ENCODE data around the gene ULK1.

Gene ULK1

GRCh38 chr12:131941116-131941986 is 46.9 kb downstream of the ULK1 start:
- POLR2A ChIA-PET, result no interaction called here
- no peak overlapping the region for H3K4me3 ChIP-seq (ENCODE audit: low read depth, low read length)
- CTCF ChIA-PET, result no interaction called here
- no peak for TF ChIP-seq CTCF (IDR thresholded peaks at IDR 0.05; ENCODE audit: insufficient read depth, low read length, missing control alignments)
- no peak for DNase-seq (ENCODE audit: low read depth, low spot score)

- ChIA-PET POLR2A (no interaction called here), CTCF (no interaction called here)
- no peak for TF ChIP-seq CTCF (IDR thresholded peaks at IDR 0.05; ENCODE audit: insufficient read depth, low read length, missing control alignments)
- no peak overlapping the region for H3K4me3 ChIP-seq (ENCODE audit: low read depth, low read length)
- no peak for DNase-seq (ENCODE audit: low read depth, low spot score)
Measured at GRCh38 chr12:131941987-131942341, 47.5 kb downstream of the ULK1 start.

- TF ChIP-seq CTCF (IDR thresholded peaks at IDR 0.05; ENCODE audit: insufficient read depth, low read length, missing control alignments), result no peak
- no peak overlapping the region for H3K4me3 ChIP-seq (ENCODE audit: low read depth, low read length)
- no peak for DNase-seq (ENCODE audit: low read depth, low spot score)
- ChIA-PET CTCF (no interaction called here), POLR2A (no interaction called here)
Measured at GRCh38 chr12:131942671-131943070, 48.2 kb downstream of the ULK1 start.

GRCh38 chr12:131943389-131943788 is 49.0 kb downstream of the ULK1 start:
- no peak overlapping the region for H3K4me3 ChIP-seq (ENCODE audit: low read depth, low read length)
- no peak for DNase-seq (ENCODE audit: low read depth, low spot score)
- no peak for TF ChIP-seq CTCF (IDR thresholded peaks at IDR 0.05; ENCODE audit: insufficient read depth, low read length, missing control alignments)
- ChIA-PET POLR2A (no interaction called here), CTCF (no interaction called here)

- DNase-seq (ENCODE audit: low read depth, low spot score), result no peak
- H3K4me3 ChIP-seq (ENCODE audit: low read depth, low read length), result no peak overlapping the region
- CTCF ChIA-PET, result no interaction called here
- no peak for TF ChIP-seq CTCF (IDR thresholded peaks at IDR 0.05; ENCODE audit: insufficient read depth, low read length, missing control alignments)
- POLR2A ChIA-PET, result no interaction called here
Measured at GRCh38 chr12:131943876-131944275, 49.5 kb downstream of the ULK1 start.

- H3K4me3 ChIP-seq (ENCODE audit: low read depth, low read length), result no peak overlapping the region
- DNase-seq (ENCODE audit: low read depth, low spot score), result no peak
- ChIA-PET CTCF (no interaction called here), POLR2A (no interaction called here)
- TF ChIP-seq CTCF (IDR thresholded peaks at IDR 0.05; ENCODE audit: insufficient read depth, low read length, missing control alignments), result no peak
Measured at GRCh38 chr12:131944601-131945251, 50.3 kb downstream of the ULK1 start.
